ENCODE data around the gene RRP15.

Gene RRP15

GRCh38 chr1:218374401-218375353 is 89.6 kb downstream of the RRP15 start:
- H3K27ac Mint-ChIP-seq: no peak overlapping the region
- H3K36me3 Mint-ChIP-seq: no peaks in the 10 kb centered on the region
- H3K9me3 Mint-ChIP-seq: no peaks in the 10 kb centered on the region
- H3K4me1 Mint-ChIP-seq: peaks cover 13% of the 10 kb centered on the region
- ATAC-seq: no peak
- H3K27me3 Mint-ChIP-seq: peaks cover 19% of the 10 kb centered on the region
- H3K4me3 Mint-ChIP-seq: no peak overlapping the region

GRCh38 chr1:218376722-218377121 is 91.6 kb downstream of the RRP15 start:
- Mint-ChIP-seq H3K27ac (no peak overlapping the region), H3K27me3 (peaks cover 21% of the 10 kb centered on the region), H3K9me3 (no peaks in the 10 kb centered on the region), H3K4me1 (peaks cover 13% of the 10 kb centered on the region), H3K4me3 (peak overlapping the region; percentile 15), H3K36me3 (no peaks in the 10 kb centered on the region)
- ATAC-seq: no peak

- peak overlapping the region; percentile 15 for H3K4me3 Mint-ChIP-seq
- no peaks in the 10 kb centered on the region for H3K9me3 Mint-ChIP-seq
- H3K27ac Mint-ChIP-seq: no peak overlapping the region
- peak; percentile 89 for ATAC-seq
- H3K36me3 Mint-ChIP-seq: no peaks in the 10 kb centered on the region
- H3K27me3 Mint-ChIP-seq: peaks cover 21% of the 10 kb centered on the region
- H3K4me1 Mint-ChIP-seq: peaks cover 13% of the 10 kb centered on the region
Observed at GRCh38 chr1:218377143-218377660, 92.1 kb downstream of the RRP15 start.

GRCh38 chr1:218380125-218380977 is 95.3 kb downstream of the RRP15 start:
- no peak overlapping the region for H3K27ac Mint-ChIP-seq

GRCh38 chr1:218382261-218382660 is 97.2 kb downstream of the RRP15 start:
- H3K9me3 Mint-ChIP-seq: no peaks in the 10 kb centered on the region
- H3K27me3 Mint-ChIP-seq: peaks cover 10% of the 10 kb centered on the region
- no peaks in the 10 kb centered on the region for H3K36me3 Mint-ChIP-seq
- H3K4me1 Mint-ChIP-seq: peaks cover 6% of the 10 kb centered on the region
- no peak for ATAC-seq
- no peak overlapping the region for H3K27ac Mint-ChIP-seq
- H3K4me3 Mint-ChIP-seq: no peak overlapping the region

More at GRCh38 chr1:218380125-218380977, 95.3 kb downstream of the RRP15 start:
- Mint-ChIP-seq H3K36me3 (no peaks in the 10 kb centered on the region), H3K27me3 (peaks cover 17% of the 10 kb centered on the region), H3K9me3 (no peaks in the 10 kb centered on the region), H3K4me3 (no peak overlapping the region), H3K4me1 (peaks cover 13% of the 10 kb centered on the region)
- ATAC-seq: no peak

GRCh38 chr1:218383051-218383450 is 98.0 kb downstream of the RRP15 start:
- Mint-ChIP-seq H3K4me1 (no peaks in the 10 kb centered on the region), H3K36me3 (no peaks in the 10 kb centered on the region), H3K9me3 (no peaks in the 10 kb centered on the region), H3K4me3 (no peak overlapping the region), H3K27me3 (peaks cover 10% of the 10 kb centered on the region), H3K27ac (no peak overlapping the region)
- no peak for ATAC-seq

- no peaks in the 10 kb centered on the region for H3K36me3 Mint-ChIP-seq
- ATAC-seq: no peak
- H3K4me1 Mint-ChIP-seq: no peaks in the 10 kb centered on the region
- no peaks in the 10 kb centered on the region for H3K9me3 Mint-ChIP-seq
- H3K27ac Mint-ChIP-seq: no peak overlapping the region
- peaks cover 10% of the 10 kb centered on the region for H3K27me3 Mint-ChIP-seq
- no peak overlapping the region for H3K4me3 Mint-ChIP-seq
Observed at GRCh38 chr1:218383681-218384080, 98.6 kb downstream of the RRP15 start.

GRCh38 chr1:218384581-218384993 is 99.5 kb downstream of the RRP15 start:
- Mint-ChIP-seq H3K36me3 (no peaks in the 10 kb centered on the region), H3K9me3 (no peaks in the 10 kb centered on the region), H3K27ac (no peak overlapping the region), H3K27me3 (peaks cover 3% of the 10 kb centered on the region), H3K4me1 (no peaks in the 10 kb centered on the region), H3K4me3 (no peak overlapping the region)
- no peak for ATAC-seq

All from stimulated activated memory B cell treated with anti-CD40 and anti-IgM and Interleukin-4, amounts not matched to agents 10 μg/mL and 1 μg/mL and 100 μg/mL, for 72 hours (primary cell).